GM21526 (cell line): ENCODE data around the gene ADGRE1.

Source experiments
- ATAC-seq: cut with Tn5 transposase; IDR thresholded peaks from one replicate; pipeline ENCODE4 v1.9.1; 2021; ENCODE audit warnings: moderate library complexity; ENCODE audit not compliant: unreplicated experiment, low FRiP score

The ADGRE1 gene

GRCh38 chr19:6876748-6877147, 10.6 kb upstream of the ADGRE1 start:
- ATAC-seq: no peak

GRCh38 chr19:6877766-6878165, 9.6 kb upstream of the ADGRE1 start:
- no peak for ATAC-seq

DNA sequence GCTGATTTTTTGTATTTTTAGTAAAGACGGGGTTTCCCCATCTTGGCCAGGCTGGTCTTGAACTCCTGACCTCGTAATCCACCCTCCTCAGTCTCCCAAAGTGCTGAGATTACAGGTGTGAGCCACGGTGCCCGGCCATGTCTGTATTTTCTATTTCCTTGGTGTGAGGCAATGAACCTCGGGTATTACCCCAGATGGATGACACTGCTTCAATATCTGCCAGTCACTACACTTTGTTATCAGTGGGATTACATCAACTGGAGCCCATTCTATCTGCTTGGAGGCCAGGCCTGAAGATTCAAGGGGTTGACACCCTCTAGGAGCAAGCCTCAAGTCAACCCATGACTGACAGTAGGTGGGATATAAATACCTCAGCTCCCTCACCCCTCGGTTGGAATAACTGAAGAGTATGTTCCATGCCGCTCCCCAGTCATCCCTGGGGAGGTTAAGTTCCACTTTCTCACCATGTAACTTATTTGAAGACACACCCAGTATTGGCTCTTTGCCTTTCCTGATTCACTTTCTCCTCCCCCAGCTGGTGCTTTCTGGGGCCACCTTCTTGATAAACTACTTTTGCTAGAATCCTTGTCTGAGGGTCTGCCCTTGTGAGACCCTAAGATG, 992 bp upstream of the ADGRE1 start:
- no peak for ATAC-seq

GRCh38 chr19:6888967-6889366, 1.6 kb downstream of the ADGRE1 start:
- ATAC-seq: no peak

- ATAC-seq: no peak
Observed at GRCh38 chr19:6890401-6890913, 3.1 kb downstream of the ADGRE1 start.

GRCh38 chr19:6890938-6891337, 3.6 kb downstream of the ADGRE1 start:
- ATAC-seq: no peak

- ATAC-seq: no peak
Observed at GRCh38 chr19:6891761-6892385, 4.5 kb downstream of the ADGRE1 start.

GRCh38 chr19:6894313-6894712, 6.9 kb downstream of the ADGRE1 start:
- no peak for ATAC-seq

DNA sequence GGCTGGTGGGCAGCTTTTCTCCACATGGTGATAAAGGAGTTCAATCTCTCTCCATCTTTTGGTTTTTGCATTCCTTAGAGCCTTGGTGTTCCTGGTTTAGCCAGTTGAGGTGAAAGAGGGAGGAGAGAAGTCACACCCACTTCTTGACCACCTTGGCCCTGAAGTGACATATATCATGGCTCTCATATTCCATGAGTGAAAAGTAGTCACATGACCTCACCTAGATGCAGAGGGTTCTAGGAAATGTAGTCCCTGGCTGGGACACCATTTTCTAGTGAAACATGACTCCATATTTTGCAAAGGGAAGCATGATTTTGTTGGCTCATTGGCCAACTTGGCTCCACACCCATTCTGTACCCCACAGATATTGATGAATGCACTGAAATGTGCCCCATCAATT, 16.1 kb downstream of the ADGRE1 start:
- no peak for ATAC-seq

DNA sequence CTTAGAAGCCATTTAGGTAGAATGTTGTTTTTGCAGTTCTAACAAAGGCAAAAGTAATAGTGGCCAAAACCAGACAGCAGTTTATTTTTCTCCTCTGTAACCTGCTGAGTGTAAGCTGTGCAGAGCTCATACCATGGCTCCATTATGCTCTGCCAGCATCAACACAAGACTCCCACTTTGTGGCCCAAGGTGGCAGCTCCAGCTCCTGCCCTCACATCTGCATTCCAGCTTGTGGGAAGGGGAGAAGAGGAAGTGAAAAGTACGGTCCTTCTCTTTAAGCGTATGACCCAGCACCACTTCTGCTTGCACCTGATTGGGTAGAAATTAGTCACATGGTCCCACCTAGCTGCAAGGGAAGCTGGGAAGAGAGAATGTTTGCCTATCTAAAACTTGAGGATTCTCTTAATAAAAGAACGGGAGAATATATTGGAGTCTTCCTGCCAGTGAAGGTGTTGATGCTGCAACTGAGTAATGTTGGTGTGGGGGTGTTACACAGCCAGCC, 19.2 kb downstream of the ADGRE1 start:
- no peak for ATAC-seq

DNA sequence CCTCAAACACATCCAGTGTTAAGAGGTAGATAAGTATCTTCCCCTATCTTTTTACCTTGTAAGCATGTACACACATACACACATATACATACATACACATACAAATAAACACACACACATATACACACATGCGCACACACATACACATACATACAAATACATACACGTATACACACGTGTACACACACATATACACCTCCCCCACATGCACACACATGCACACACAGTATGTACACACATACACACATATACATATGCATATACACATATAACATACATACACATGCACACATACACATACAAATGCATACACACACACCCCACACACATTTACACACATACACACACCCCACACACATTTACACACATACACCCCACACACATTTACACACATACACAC, 24.1 kb downstream of the ADGRE1 start:
- ATAC-seq: no peak

DNA sequence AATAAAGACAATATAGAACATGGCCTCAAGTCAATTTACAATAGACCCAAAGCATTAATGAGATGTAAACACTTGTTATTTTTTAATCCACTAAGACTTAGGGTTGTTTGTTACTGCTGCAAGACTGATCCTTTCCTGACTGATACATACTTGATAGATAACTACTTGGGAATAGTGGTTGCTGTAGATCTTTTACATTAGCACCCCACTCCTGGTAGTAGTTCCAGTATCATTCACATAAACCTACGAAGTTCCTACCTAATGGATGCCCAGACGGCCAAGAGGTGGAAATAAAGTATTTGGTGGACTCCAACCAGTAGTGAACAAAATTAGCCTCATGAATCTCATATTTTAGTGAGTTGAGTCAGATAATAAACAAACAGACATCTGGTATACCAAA, 26.9 kb downstream of the ADGRE1 start:
- no peak for ATAC-seq

- ATAC-seq: no peak
Observed at GRCh38 chr19:6916952-6917351, 29.6 kb downstream of the ADGRE1 start.

DNA sequence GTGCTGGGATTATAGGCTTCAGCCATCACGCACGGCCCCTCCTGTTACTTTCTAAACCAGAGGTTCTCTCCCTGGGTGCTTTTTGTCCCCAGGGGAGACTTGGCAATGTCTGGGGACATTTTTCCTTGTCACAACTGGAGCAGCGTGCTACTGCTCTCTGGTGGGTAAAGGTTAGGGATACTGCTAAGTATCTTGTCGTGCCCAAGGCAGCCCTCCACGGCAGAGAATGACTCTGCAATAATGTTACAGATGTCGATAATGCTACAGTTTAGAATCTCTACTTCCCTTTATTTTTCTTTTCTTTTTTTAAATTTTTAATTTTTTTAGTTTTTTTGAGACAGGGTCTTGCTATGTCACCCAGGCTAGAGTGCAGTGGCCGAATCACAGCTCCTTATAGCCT, 38.0 kb downstream of the ADGRE1 start:
- no peak for ATAC-seq

DNA sequence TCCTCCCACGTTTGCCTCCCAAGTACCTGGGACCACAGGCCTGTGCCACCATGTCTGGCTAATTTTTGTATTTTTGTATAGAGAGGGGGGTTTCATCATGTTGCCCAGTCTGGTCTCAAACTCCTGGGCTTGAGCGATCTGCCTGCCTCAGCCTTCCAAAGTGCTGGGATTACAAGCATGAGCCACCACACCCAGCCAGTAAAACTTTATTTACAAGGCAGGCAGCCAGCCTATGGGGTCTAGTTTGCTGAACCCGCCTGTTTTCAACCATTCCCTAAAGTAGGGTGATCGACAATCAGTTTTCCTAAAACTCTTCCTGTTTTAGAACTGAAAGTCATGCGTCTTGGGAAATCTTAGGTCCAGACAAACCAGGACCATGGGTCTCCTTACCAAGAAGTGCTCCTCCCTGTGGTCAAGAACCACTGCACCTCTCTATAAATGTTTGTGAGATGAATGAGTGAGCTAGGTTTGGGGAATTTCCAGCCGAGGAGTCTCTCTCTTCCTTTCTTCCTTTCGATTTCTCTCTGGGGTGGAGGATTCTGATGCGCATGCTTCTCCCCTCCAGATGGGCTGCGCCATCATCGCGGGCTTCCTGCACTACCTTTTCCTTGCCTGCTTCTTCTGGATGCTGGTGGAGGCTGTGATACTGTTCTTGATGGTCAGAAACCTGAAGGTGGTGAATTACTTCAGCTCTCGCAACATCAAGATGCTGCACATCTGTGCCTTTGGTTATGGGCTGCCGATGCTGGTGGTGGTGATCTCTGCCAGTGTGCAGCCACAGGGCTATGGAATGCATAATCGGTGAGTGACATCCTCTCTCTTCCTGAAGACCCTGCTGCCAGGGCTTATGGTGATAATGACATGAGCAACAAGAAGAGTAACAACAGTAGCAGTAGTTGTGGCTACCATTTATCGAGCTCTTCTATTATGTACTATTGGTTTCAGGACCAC, 38.7 kb downstream of the ADGRE1 start:
- no peak for ATAC-seq

- ATAC-seq: no peak
Observed at GRCh38 chr19:6930190-6930589, 42.8 kb downstream of the ADGRE1 start.

DNA sequence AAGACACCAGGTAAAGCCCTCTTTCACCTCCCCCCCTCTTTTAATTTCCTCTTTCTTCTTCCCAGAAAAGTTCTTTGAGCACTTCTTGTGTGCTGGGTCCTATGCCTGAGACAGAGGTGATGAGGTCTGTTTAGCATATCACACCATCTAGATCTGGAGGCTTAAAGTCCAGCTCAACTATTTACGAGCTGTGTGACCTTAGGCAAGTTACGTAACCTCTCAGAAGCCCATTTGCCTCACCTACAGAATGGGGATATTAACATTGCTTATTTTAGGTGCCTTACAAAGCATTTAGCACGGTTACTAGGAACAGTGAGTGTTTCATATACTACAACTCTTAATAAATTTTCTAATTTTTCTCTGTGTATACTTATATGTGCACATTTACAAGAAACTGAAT, 47.7 kb downstream of the ADGRE1 start:
- ATAC-seq: no peak

GRCh38 chr19:6935618-6936017, 48.2 kb downstream of the ADGRE1 start:
- ATAC-seq: no peak

- ATAC-seq: no peak
Observed at GRCh38 chr19:6945733-6946132, 58.4 kb downstream of the ADGRE1 start.

- no peak for ATAC-seq
Observed at GRCh38 chr19:6947745-6948144, 60.4 kb downstream of the ADGRE1 start.

GRCh38 chr19:6948884-6949283, 61.5 kb downstream of the ADGRE1 start:
- ATAC-seq: no peak
